ENCODE data around the gene RFPL1. TPM values are rescaled to one million over a fixed set of nuclear protein-coding genes. Genes with fewer than 3 reads are reported as not detected.

Gene RFPL1
- total and polyA plus RNA-seq, 2 experiments from 2014 or later = not detected

- no peak overlapping the region for H3K4me2 ChIP-seq
- no peaks in the 10 kb centered on the region for H3K4me1 ChIP-seq (ENCODE audit: insufficient read depth)
- no peak overlapping the region for H2AFZ ChIP-seq
- DNase-seq (ENCODE audit: low spot score) = no peak
- 77% methylated on average over 2 of the region's 2 CpGs for WGBS (ENCODE audit: low lambda C conversion rate, missing lambda C conversion rate)
- H3K36me3 ChIP-seq (replicated peaks; ENCODE audit: insufficient read depth, low read depth) = no peaks in the 10 kb centered on the region
- H3K9me3 ChIP-seq (ENCODE audit: low read depth) = no peaks in the 10 kb centered on the region
- H3K27ac ChIP-seq = no peak overlapping the region
- H4K20me1 ChIP-seq (ENCODE audit: insufficient read depth, poor library complexity, severe bottlenecking) = no peaks in the 10 kb centered on the region
- H3K27me3 ChIP-seq = no peaks in the 10 kb centered on the region
- no peak overlapping the region for H3K4me3 ChIP-seq
- H3K9me2 ChIP-seq (replicated peaks; ENCODE audit: insufficient read depth) = no peaks in the 10 kb centered on the region
- TF ChIP-seq CTCF (IDR thresholded peaks at IDR 0.05; ENCODE audit: poor library complexity) (no peak), EZH2 (IDR thresholded peaks at IDR 0.05; ENCODE audit: borderline replicate concordance) (no peak), EZH2phosphoT487 (IDR thresholded peaks at IDR 0.05; ENCODE audit: low read depth, severe bottlenecking, unreplicated experiment) (no peak)
- no peaks in the 10 kb centered on the region for H3K79me2 ChIP-seq
Measured at GRCh38 chr22:29427176-29427760, 11.1 kb upstream of the RFPL1 start.

- Histone ChIP-seq H3K36me3 (replicated peaks; ENCODE audit: insufficient read depth, low read depth) (no peaks in the 10 kb centered on the region), H3K27ac (peak overlapping the region; percentile 65), H3K79me2 (no peaks in the 10 kb centered on the region), H3K9me3 (ENCODE audit: low read depth) (no peaks in the 10 kb centered on the region), H3K27me3 (no peaks in the 10 kb centered on the region), H3K9me2 (replicated peaks; ENCODE audit: insufficient read depth) (no peaks in the 10 kb centered on the region), H4K20me1 (ENCODE audit: insufficient read depth, poor library complexity, severe bottlenecking) (no peaks in the 10 kb centered on the region), H3K4me1 (ENCODE audit: insufficient read depth) (no peaks in the 10 kb centered on the region), H3K4me3 (no peak overlapping the region), H2AFZ (no peak overlapping the region), H3K4me2 (no peak overlapping the region)
- peak; percentile 51 for DNase-seq (ENCODE audit: low spot score)
- WGBS (ENCODE audit: low lambda C conversion rate, missing lambda C conversion rate) = 23% methylated on average over 5 of the region's 5 CpGs
- TF ChIP-seq CTCF (IDR thresholded peaks at IDR 0.05; ENCODE audit: poor library complexity) (no peak), EZH2phosphoT487 (IDR thresholded peaks at IDR 0.05; ENCODE audit: low read depth, severe bottlenecking, unreplicated experiment) (no peak), EZH2 (IDR thresholded peaks at IDR 0.05; ENCODE audit: borderline replicate concordance) (no peak)
Measured at GRCh38 chr22:29431986-29432385, 6.4 kb upstream of the RFPL1 start.

DNA sequence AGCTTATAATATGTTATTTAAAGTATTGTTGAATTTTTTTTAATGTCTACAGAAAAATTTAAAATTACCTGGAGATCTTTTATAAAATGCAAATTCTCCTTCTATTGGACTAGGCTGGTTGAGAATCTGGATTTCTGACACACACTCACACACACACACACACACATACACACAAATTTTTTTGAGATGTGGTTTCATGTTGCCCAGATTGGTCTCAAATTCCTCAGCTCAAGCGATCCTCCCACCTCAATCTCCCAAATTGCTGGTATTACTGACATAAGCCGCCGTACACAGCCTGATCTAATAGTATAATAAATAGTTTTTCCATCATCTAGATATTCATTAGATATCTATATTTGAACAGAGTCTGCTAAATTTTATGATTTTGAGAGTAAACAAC, 4.5 kb upstream of the RFPL1 start:
- TF ChIP-seq EZH2phosphoT487 (IDR thresholded peaks at IDR 0.05; ENCODE audit: low read depth, severe bottlenecking, unreplicated experiment) = no peak
- no peak for TF ChIP-seq EZH2 (IDR thresholded peaks at IDR 0.05; ENCODE audit: borderline replicate concordance)
- no peak for TF ChIP-seq CTCF (IDR thresholded peaks at IDR 0.05; ENCODE audit: poor library complexity)
- DNase-seq (ENCODE audit: low spot score) = no peak
- Histone ChIP-seq H3K4me2 (no peak overlapping the region), H3K27ac (no peak overlapping the region), H3K27me3 (no peaks in the 10 kb centered on the region), H2AFZ (no peak overlapping the region), H3K9me3 (ENCODE audit: low read depth) (no peaks in the 10 kb centered on the region), H4K20me1 (ENCODE audit: insufficient read depth, poor library complexity, severe bottlenecking) (no peaks in the 10 kb centered on the region), H3K4me1 (ENCODE audit: insufficient read depth) (no peaks in the 10 kb centered on the region), H3K36me3 (replicated peaks; ENCODE audit: insufficient read depth, low read depth) (no peaks in the 10 kb centered on the region), H3K79me2 (no peaks in the 10 kb centered on the region), H3K9me2 (replicated peaks; ENCODE audit: insufficient read depth) (no peaks in the 10 kb centered on the region), H3K4me3 (no peak overlapping the region)
- 82% methylated on average over 3 of the region's 3 CpGs for WGBS (ENCODE audit: low lambda C conversion rate, missing lambda C conversion rate)
